ENCODE measurements around the gene PTGIS. TPM values are rescaled to one million over a fixed set of nuclear protein-coding genes. Genes with fewer than 3 reads are reported as not detected.
A peak's percentile ranks its signal among the peaks of the same experiment; 100 is the strongest.
"Not testable (repeated sequence)": the region's sequence is repeated elsewhere in the genome, so short reads cannot be mapped to it uniquely, and the experiment has no call there.

The PTGIS gene
- under 1 TPM in 1 of 6 experiments, not detected in 5; 0.05 TPM for total RNA-seq (2021; fragmentation: NEBNext Ultra II Directional; extraction: Animal tissue kit (Norgen Biotek cat#: 25700))
- long read RNA-seq: 0 reads

- Mint-ChIP-seq H3K4me3 (no peak within 1 kb of the TSS), H3K27ac (no peak within 1 kb of the TSS), H3K36me3 (ENCODE audit: low read depth) (no peaks in the 10 kb centered on the region), H3K4me1 (ENCODE audit: low read depth) (peaks cover 13% of the 10 kb centered on the region), H3K9me3 (no peaks in the 10 kb centered on the region), H3K27me3 (ENCODE audit: insufficient read depth) (peaks cover 33% of the 10 kb centered on the region)
- DNase-seq: no peak
- no peak for TF ChIP-seq CTCF (IDR thresholded peaks at IDR 0.05)
Observed at GRCh38 chr20:49567421-49568277, at the start of gene PTGIS. TSS of gene PTGIS (minus strand) at chr20:49568137. CDS start at chr20:49568116, 21 bp downstream.

- peaks cover 10% of the 10 kb centered on the region for H3K9me3 Mint-ChIP-seq
- H3K36me3 Mint-ChIP-seq (ENCODE audit: low read depth): not testable (repeated sequence)
Observed at GRCh38 chr20:49617394-49617793, 49.5 kb upstream of the PTGIS start.

GRCh38 chr20:49616154-49617007, 48.4 kb upstream of the PTGIS start:
- no peaks in the 10 kb centered on the region for H3K36me3 Mint-ChIP-seq (ENCODE audit: low read depth)
- TF ChIP-seq CTCF (IDR thresholded peaks at IDR 0.05): no peak
- no peak for DNase-seq
- no peak overlapping the region for H3K4me3 Mint-ChIP-seq
- H3K27ac Mint-ChIP-seq: no peak overlapping the region
- H3K9me3 Mint-ChIP-seq: peaks cover under 1% of the 10 kb centered on the region; the same call in 1 of the 2 replicates
- H3K4me1 Mint-ChIP-seq (ENCODE audit: low read depth): no peaks in the 10 kb centered on the region
- peaks cover 9% of the 10 kb centered on the region for H3K27me3 Mint-ChIP-seq (ENCODE audit: insufficient read depth)

More at GRCh38 chr20:49617394-49617793, 49.5 kb upstream of the PTGIS start:
- peaks cover 12% of the 10 kb centered on the region for H3K27me3 Mint-ChIP-seq (ENCODE audit: insufficient read depth)
- DNase-seq; H3K4me3 Mint-ChIP-seq; H3K4me1 Mint-ChIP-seq (ENCODE audit: low read depth); H3K27ac Mint-ChIP-seq: not testable (repeated sequence)

- no peak for TF ChIP-seq CTCF (IDR thresholded peaks at IDR 0.05)
- H3K4me3 Mint-ChIP-seq: no peak overlapping the region
Observed at GRCh38 chr20:49615401-49616153, 47.6 kb upstream of the PTGIS start.

GRCh38 chr20:49615051-49615400, 47.1 kb upstream of the PTGIS start:
- H3K9me3 Mint-ChIP-seq; H3K27ac Mint-ChIP-seq; H3K4me1 Mint-ChIP-seq (ENCODE audit: low read depth); DNase-seq; H3K36me3 Mint-ChIP-seq (ENCODE audit: low read depth); H3K4me3 Mint-ChIP-seq; H3K27me3 Mint-ChIP-seq (ENCODE audit: insufficient read depth): not testable (repeated sequence)

More at GRCh38 chr20:49615401-49616153, 47.6 kb upstream of the PTGIS start:
- DNase-seq: peak; percentile 18
- Mint-ChIP-seq H3K27ac (no peak overlapping the region), H3K36me3 (ENCODE audit: low read depth) (no peaks in the 10 kb centered on the region), H3K9me3 (no peaks in the 10 kb centered on the region), H3K27me3 (ENCODE audit: insufficient read depth) (peaks cover 2% of the 10 kb centered on the region), H3K4me1 (ENCODE audit: low read depth) (peaks cover 6% of the 10 kb centered on the region)

Data from HFFc6 (cell line).